Suprapubic skin (tissue), 4 donors: Measurements from ENCODE around the gene UGT1A3. TPM values are rescaled to one million over a fixed set of nuclear protein-coding genes. Genes with fewer than 3 reads are reported as not detected.
A peak's percentile ranks its signal among the peaks of the same experiment; 100 is the strongest.

Source experiments
- DNase-seq, 2 donors: peaks; one replicate each; pipeline ENCODE4 v3.0.0-alpha.2; 2019; ENCODE audit warnings: low spot score in 2 of 2
- H3K27ac ChIP-seq: fragments of 200-600 bp; sonication (generic); one replicate; pipeline ENCODE4 v1.5.1; 2019
- H3K27me3 ChIP-seq: fragments of 200-600 bp; sonication (generic); one replicate; pipeline ENCODE4 v1.5.1; 2019
- H3K36me3 ChIP-seq: fragments of 200-600 bp; sonication (generic); one replicate; pipeline ENCODE4 v1.5.1; 2019
- H3K4me1 ChIP-seq: fragments of 200-600 bp; sonication (generic); one replicate; pipeline ENCODE4 v1.5.1; 2019
- H3K4me3 ChIP-seq: fragments of 200-600 bp; sonication (generic); one replicate; pipeline ENCODE4 v1.5.1; 2019; ENCODE audit warnings: mild to moderate bottlenecking
- H3K9me3 ChIP-seq: fragments of 200-600 bp; sonication (generic); one replicate; pipeline ENCODE4 v1.5.1; 2019
- CTCF ChIP-seq, 2 donors: fragments of 200-600 bp in 1 of 2; fragments of 450-650 bp in 1 of 2; sonication (generic) in 1 of 2; IDR thresholded peaks; one replicate each; pipeline ENCODE4 v1.5.1; 2016 to 2019; ENCODE audit warnings: antibody characterized with exemption in 2 of 2, mild to moderate bottlenecking in 1 of 2, moderate library complexity in 1 of 2
- EP300 ChIP-seq: sonication (generic); formaldehyde crosslinking; IDR thresholded peaks from one replicate; pipeline ENCODE4 v1.6.1; 2017; ENCODE audit warnings: antibody characterized with exemption
- POLR2A ChIP-seq, 2 donors: fragments of 450-650 bp; IDR thresholded peaks; one replicate each; pipeline ENCODE4 v1.6.1; 2017; ENCODE audit warnings: antibody characterized with exemption in 2 of 2, mild to moderate bottlenecking in 2 of 2, moderate library complexity in 2 of 2
- POLR2AphosphoS5 ChIP-seq, 3 donors: sonication (generic); formaldehyde crosslinking; IDR thresholded peaks; one replicate each; pipeline ENCODE4 v1.6.1; 2017; ENCODE audit warnings: antibody characterized with exemption in 3 of 3
- WGBS: methylation state at CpG from one replicate; pipeline ENCODE4 v1.1.5; 2018; 5-methylcytosine and 5-hydroxymethylcytosine counted together
- total RNA-seq, 4 donors: library from RNA; depleted of rRNA; stranded (reverse); fragments of >200 nt; gene quantifications; one replicate each; pipeline ENCODE4 v1.1.0, GENCODE V29; 2016

UGT1A3 gene
- total RNA-seq, 4 donors from 2014 or later = 0.98 to 3.0 TPM; not detected in 2

- 86% methylated on average over 4 of the region's 12 CpGs for WGBS
- DNase-seq = peak in 1 of 2 donors; percentile 34
- Histone ChIP-seq H3K4me3 (no peak overlapping the region), H3K27ac (no peak overlapping the region), H3K36me3 (no peaks in the 10 kb centered on the region), H3K27me3 (peaks cover 16% of the 10 kb centered on the region), H3K9me3 (no peaks in the 10 kb centered on the region), H3K4me1 (no peaks in the 10 kb centered on the region)
- TF ChIP-seq POLR2AphosphoS5 (IDR thresholded peaks at IDR 0.05) = no peak
- TF ChIP-seq CTCF (IDR thresholded peaks at IDR 0.05) = no peak
- no peak for TF ChIP-seq POLR2A (IDR thresholded peaks at IDR 0.05)
- no peak for TF ChIP-seq EP300
Measured at GRCh38 chr2:233807215-233807865, 78.5 kb downstream of the UGT1A3 start.

- Histone ChIP-seq H3K27me3 (peaks cover 16% of the 10 kb centered on the region), H3K36me3 (no peaks in the 10 kb centered on the region), H3K4me1 (no peaks in the 10 kb centered on the region), H3K4me3 (no peak overlapping the region), H3K9me3 (no peaks in the 10 kb centered on the region), H3K27ac (no peak overlapping the region)
- TF ChIP-seq POLR2A (IDR thresholded peaks at IDR 0.05) (no peak), EP300 (no peak), CTCF (IDR thresholded peaks at IDR 0.05) (no peak), POLR2AphosphoS5 (IDR thresholded peaks at IDR 0.05) (no peak)
- DNase-seq = peak in 1 of 2 donors; percentile 61
- 82% methylated on average over 7 of the region's 10 CpGs for WGBS
Measured at GRCh38 chr2:233807966-233808935, 79.4 kb downstream of the UGT1A3 start.

- H3K27me3 ChIP-seq = peaks cover 12% of the 10 kb centered on the region
- H3K9me3 ChIP-seq = no peaks in the 10 kb centered on the region
- no peak overlapping the region for H3K27ac ChIP-seq
- peak in 1 of 2 donors; percentile 57 for DNase-seq
- 81% methylated on average over 6 of the region's 6 CpGs for WGBS
- H3K4me1 ChIP-seq = no peaks in the 10 kb centered on the region
- TF ChIP-seq POLR2AphosphoS5 (IDR thresholded peaks at IDR 0.05) = no peak
- no peak for TF ChIP-seq CTCF (IDR thresholded peaks at IDR 0.05)
- no peak for TF ChIP-seq POLR2A (IDR thresholded peaks at IDR 0.05)
- no peak for TF ChIP-seq EP300
- H3K4me3 ChIP-seq = no peak overlapping the region
- H3K36me3 ChIP-seq = no peaks in the 10 kb centered on the region
Measured at GRCh38 chr2:233810385-233810784, 81.5 kb downstream of the UGT1A3 start.

GRCh38 chr2:233811087-233811486, 82.2 kb downstream of the UGT1A3 start:
- peak; percentile 33 to 43 for DNase-seq
- WGBS = 88% methylated on average over 4 of the region's 4 CpGs

GRCh38 chr2:233811732-233812131, 82.9 kb downstream of the UGT1A3 start:
- 91% methylated on average over 6 of the region's 8 CpGs for WGBS
- no peak for TF ChIP-seq EP300
- no peak for TF ChIP-seq POLR2A (IDR thresholded peaks at IDR 0.05)
- TF ChIP-seq CTCF (IDR thresholded peaks at IDR 0.05) = no peak
- TF ChIP-seq POLR2AphosphoS5 (IDR thresholded peaks at IDR 0.05) = no peak
- peak; percentile 16 to 37 for DNase-seq

More at GRCh38 chr2:233811087-233811486, 82.2 kb downstream of the UGT1A3 start:
- H3K36me3 ChIP-seq = no peaks in the 10 kb centered on the region
- H3K4me1 ChIP-seq = no peaks in the 10 kb centered on the region
- H3K4me3 ChIP-seq = no peak overlapping the region
- TF ChIP-seq EP300 = no peak
- no peak for TF ChIP-seq POLR2A (IDR thresholded peaks at IDR 0.05)
- peaks cover 12% of the 10 kb centered on the region for H3K27me3 ChIP-seq
- no peaks in the 10 kb centered on the region for H3K9me3 ChIP-seq
- H3K27ac ChIP-seq = no peak overlapping the region

More at GRCh38 chr2:233811732-233812131, 82.9 kb downstream of the UGT1A3 start:
- no peaks in the 10 kb centered on the region for H3K4me1 ChIP-seq
- no peak overlapping the region for H3K27ac ChIP-seq
- H3K9me3 ChIP-seq = no peaks in the 10 kb centered on the region
- no peaks in the 10 kb centered on the region for H3K36me3 ChIP-seq
- peaks cover 12% of the 10 kb centered on the region for H3K27me3 ChIP-seq
- H3K4me3 ChIP-seq = no peak overlapping the region
